Measurements from ENCODE around the gene SLC39A11. TPM values are rescaled to one million over a fixed set of nuclear protein-coding genes. Genes with fewer than 3 reads are reported as not detected.

The SLC39A11 gene
- total RNA-seq, 1 experiment from 2014 or later = 18.9 TPM

DNA sequence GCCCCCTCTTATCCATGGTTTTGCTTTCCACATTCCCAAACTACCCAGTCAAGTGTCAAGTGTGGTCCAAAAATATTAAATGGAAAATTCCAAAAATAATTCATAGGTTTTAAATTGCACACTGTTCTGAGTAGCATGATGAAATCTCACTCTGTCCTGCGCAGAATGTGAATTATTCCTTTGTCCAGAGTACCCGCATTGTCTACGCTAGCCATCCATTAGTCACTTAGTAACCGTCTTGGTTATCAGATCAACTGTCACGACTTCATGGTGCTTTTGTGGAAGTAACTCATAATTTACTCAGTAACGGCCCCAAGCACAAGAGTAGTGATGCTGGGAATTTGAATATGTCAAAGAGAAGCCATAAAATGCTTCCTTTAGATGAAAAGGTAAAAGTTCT lies 94.9 kb downstream of the SLC39A11 start:
- TF ChIP-seq IRF2 (CRISPR knock-in tag; IDR thresholded peaks at IDR 0.05; ENCODE audit: borderline replicate concordance, low read depth) (no peak), ETV6 (CRISPR knock-in tag; IDR thresholded peaks at IDR 0.05) (no peak), TEAD4 (CRISPR knock-in tag; IDR thresholded peaks at IDR 0.05) (no peak), SOX15 (CRISPR knock-in tag; IDR thresholded peaks at IDR 0.05) (no peak), CREB1 (CRISPR knock-in tag; IDR thresholded peaks at IDR 0.05) (no peak)
- TF ChIP-seq, protein P1, sequence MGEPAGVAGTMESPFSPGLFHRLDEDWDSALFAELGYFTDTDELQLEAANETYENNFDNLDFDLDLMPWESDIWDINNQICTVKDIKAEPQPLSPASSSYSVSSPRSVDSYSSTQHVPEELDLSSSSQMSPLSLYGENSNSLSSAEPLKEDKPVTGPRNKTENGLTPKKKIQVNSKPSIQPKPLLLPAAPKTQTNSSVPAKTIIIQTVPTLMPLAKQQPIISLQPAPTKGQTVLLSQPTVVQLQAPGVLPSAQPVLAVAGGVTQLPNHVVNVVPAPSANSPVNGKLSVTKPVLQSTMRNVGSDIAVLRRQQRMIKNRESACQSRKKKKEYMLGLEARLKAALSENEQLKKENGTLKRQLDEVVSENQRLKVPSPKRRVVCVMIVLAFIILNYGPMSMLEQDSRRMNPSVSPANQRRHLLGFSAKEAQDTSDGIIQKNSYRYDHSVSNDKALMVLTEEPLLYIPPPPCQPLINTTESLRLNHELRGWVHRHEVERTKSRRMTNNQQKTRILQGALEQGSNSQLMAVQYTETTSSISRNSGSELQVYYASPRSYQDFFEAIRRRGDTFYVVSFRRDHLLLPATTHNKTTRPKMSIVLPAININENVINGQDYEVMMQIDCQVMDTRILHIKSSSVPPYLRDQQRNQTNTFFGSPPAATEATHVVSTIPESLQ (CRISPR knock-in tag; IDR thresholded peaks at IDR 0.05) = no peak
- TF ChIP-seq, protein P2, sequence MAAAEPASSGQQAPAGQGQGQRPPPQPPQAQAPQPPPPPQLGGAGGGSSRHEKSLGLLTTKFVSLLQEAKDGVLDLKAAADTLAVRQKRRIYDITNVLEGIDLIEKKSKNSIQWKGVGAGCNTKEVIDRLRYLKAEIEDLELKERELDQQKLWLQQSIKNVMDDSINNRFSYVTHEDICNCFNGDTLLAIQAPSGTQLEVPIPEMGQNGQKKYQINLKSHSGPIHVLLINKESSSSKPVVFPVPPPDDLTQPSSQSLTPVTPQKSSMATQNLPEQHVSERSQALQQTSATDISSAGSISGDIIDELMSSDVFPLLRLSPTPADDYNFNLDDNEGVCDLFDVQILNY (CRISPR knock-in tag; IDR thresholded peaks at IDR 0.05) = no peak
- Mint-ChIP-seq H3K27ac (no peak overlapping the region), H3K36me3 (peaks cover 20% of the 10 kb centered on the region), H3K4me3 (no peak overlapping the region), H3K9me3 (peaks cover 26% of the 10 kb centered on the region), H3K4me1 (no peaks in the 10 kb centered on the region), H3K27me3 (ENCODE audit: low read depth) (no peaks in the 10 kb centered on the region; the same call in 1 of the 2 replicates)
- ChIA-PET CTCF (no interaction called here), POLR2A (no interaction called here)
- ATAC-seq (no peak), DNase-seq (ENCODE audit: low spot score) (no peak)

DNA sequence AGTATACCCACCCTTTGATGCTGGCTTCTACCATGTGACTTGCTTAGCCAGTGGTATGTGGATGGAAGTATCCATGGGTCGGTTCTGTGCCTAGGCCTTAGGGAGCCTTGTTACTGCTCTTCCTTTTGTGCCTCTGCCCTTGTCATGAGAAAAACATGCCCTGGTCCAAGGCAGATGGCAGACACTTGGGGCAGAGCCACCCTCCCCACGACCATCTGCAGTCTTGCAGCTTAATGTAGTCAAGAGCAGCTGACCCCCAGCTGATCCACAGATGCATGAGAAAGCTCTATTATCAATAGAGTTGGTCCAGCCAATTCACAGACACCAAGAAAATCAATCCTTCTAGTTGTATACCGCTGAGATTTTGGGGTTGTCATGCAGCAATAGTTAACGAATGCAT lies 95.7 kb downstream of the SLC39A11 start:
- ChIA-PET CTCF (no interaction called here), POLR2A (no interaction called here)
- Mint-ChIP-seq H3K36me3 (peaks cover 20% of the 10 kb centered on the region), H3K27me3 (ENCODE audit: low read depth) (no peaks in the 10 kb centered on the region; the same call in 1 of the 2 replicates), H3K9me3 (peaks cover 26% of the 10 kb centered on the region), H3K4me1 (no peaks in the 10 kb centered on the region), H3K4me3 (no peak overlapping the region), H3K27ac (no peak overlapping the region)
- ATAC-seq = no peak
- TF ChIP-seq OVOL2 (CRISPR knock-in tag; IDR thresholded peaks at IDR 0.05; ENCODE audit: borderline replicate concordance) (no peak), GRHL2 (CRISPR knock-in tag; IDR thresholded peaks at IDR 0.05; ENCODE audit: insufficient replicate concordance, severe bottlenecking) (no peak), ELF4 (CRISPR knock-in tag; IDR thresholded peaks at IDR 0.05; ENCODE audit: low read depth) (no peak), ZNF317 (CRISPR knock-in tag; IDR thresholded peaks at IDR 0.05; ENCODE audit: borderline replicate concordance, low read depth) (no peak), SOX15 (CRISPR knock-in tag; IDR thresholded peaks at IDR 0.05) (no peak), ZNF396 (CRISPR knock-in tag; IDR thresholded peaks at IDR 0.05; ENCODE audit: borderline replicate concordance) (no peak), GTF2I (CRISPR knock-in tag; conservative IDR thresholded peaks at IDR 0.05) (no peak), RELA (CRISPR knock-in tag; IDR thresholded peaks at IDR 0.05; ENCODE audit: borderline replicate concordance) (no peak), ZNF138 (CRISPR knock-in tag; conservative IDR thresholded peaks at IDR 0.05) (no peak)
- TF ChIP-seq, protein P3, sequence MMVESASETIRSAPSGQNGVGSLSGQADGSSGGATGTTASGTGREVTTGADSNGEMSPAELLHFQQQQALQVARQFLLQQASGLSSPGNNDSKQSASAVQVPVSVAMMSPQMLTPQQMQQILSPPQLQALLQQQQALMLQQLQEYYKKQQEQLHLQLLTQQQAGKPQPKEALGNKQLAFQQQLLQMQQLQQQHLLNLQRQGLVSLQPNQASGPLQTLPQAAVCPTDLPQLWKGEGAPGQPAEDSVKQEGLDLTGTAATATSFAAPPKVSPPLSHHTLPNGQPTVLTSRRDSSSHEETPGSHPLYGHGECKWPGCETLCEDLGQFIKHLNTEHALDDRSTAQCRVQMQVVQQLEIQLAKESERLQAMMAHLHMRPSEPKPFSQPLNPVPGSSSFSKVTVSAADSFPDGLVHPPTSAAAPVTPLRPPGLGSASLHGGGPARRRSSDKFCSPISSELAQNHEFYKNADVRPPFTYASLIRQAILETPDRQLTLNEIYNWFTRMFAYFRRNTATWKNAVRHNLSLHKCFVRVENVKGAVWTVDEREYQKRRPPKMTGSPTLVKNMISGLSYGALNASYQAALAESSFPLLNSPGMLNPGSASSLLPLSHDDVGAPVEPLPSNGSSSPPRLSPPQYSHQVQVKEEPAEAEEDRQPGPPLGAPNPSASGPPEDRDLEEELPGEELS (CRISPR knock-in tag; IDR thresholded peaks at IDR 0.05) = no peak
- TF ChIP-seq, protein P4, sequence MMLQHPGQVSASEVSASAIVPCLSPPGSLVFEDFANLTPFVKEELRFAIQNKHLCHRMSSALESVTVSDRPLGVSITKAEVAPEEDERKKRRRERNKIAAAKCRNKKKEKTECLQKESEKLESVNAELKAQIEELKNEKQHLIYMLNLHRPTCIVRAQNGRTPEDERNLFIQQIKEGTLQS (CRISPR knock-in tag; conservative IDR thresholded peaks at IDR 0.05) = no peak
- TF ChIP-seq, protein P5, sequence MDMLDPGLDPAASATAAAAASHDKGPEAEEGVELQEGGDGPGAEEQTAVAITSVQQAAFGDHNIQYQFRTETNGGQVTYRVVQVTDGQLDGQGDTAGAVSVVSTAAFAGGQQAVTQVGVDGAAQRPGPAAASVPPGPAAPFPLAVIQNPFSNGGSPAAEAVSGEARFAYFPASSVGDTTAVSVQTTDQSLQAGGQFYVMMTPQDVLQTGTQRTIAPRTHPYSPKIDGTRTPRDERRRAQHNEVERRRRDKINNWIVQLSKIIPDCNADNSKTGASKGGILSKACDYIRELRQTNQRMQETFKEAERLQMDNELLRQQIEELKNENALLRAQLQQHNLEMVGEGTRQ (CRISPR knock-in tag; IDR thresholded peaks at IDR 0.05) = no peak
- TF ChIP-seq, protein P6, sequence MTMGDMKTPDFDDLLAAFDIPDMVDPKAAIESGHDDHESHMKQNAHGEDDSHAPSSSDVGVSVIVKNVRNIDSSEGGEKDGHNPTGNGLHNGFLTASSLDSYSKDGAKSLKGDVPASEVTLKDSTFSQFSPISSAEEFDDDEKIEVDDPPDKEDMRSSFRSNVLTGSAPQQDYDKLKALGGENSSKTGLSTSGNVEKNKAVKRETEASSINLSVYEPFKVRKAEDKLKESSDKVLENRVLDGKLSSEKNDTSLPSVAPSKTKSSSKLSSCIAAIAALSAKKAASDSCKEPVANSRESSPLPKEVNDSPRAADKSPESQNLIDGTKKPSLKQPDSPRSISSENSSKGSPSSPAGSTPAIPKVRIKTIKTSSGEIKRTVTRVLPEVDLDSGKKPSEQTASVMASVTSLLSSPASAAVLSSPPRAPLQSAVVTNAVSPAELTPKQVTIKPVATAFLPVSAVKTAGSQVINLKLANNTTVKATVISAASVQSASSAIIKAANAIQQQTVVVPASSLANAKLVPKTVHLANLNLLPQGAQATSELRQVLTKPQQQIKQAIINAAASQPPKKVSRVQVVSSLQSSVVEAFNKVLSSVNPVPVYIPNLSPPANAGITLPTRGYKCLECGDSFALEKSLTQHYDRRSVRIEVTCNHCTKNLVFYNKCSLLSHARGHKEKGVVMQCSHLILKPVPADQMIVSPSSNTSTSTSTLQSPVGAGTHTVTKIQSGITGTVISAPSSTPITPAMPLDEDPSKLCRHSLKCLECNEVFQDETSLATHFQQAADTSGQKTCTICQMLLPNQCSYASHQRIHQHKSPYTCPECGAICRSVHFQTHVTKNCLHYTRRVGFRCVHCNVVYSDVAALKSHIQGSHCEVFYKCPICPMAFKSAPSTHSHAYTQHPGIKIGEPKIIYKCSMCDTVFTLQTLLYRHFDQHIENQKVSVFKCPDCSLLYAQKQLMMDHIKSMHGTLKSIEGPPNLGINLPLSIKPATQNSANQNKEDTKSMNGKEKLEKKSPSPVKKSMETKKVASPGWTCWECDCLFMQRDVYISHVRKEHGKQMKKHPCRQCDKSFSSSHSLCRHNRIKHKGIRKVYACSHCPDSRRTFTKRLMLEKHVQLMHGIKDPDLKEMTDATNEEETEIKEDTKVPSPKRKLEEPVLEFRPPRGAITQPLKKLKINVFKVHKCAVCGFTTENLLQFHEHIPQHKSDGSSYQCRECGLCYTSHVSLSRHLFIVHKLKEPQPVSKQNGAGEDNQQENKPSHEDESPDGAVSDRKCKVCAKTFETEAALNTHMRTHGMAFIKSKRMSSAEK (CRISPR knock-in tag; IDR thresholded peaks at IDR 0.05; ENCODE audit: borderline replicate concordance) = no peak
- no peak for DNase-seq (ENCODE audit: low spot score)
